Measurements from ENCODE around the gene WEE1. TPM values are rescaled to one million over a fixed set of nuclear protein-coding genes. Genes with fewer than 3 reads are reported as not detected.
A peak's percentile ranks its signal among the peaks of the same experiment; 100 is the strongest.

The WEE1 gene
- total RNA-seq, 4 donors from 2014 or later, result 17.7 to 43.0 (median 26.3) TPM

DNA sequence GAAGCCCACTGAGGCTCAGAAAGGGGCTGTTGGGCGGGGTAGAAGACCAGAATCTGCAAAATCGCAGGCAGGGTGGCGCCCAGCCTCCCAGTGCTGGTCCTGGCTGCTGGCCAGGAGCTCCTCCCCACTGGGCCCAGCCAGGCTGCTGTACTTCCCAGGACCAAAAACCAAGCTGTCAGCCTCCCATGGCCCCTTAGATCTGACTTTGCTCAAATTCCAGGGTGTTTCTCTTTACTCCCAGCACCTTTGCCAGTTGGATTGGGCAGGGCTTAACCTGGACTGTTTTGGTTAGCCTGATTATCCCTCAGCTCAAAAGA is 44.2 kb upstream of the WEE1 start:
- DNase-seq (ENCODE audit: low spot score) (no peak), ATAC-seq (ENCODE audit: low FRiP score) (peak; percentile 41)
- TF ChIP-seq, protein P1, sequence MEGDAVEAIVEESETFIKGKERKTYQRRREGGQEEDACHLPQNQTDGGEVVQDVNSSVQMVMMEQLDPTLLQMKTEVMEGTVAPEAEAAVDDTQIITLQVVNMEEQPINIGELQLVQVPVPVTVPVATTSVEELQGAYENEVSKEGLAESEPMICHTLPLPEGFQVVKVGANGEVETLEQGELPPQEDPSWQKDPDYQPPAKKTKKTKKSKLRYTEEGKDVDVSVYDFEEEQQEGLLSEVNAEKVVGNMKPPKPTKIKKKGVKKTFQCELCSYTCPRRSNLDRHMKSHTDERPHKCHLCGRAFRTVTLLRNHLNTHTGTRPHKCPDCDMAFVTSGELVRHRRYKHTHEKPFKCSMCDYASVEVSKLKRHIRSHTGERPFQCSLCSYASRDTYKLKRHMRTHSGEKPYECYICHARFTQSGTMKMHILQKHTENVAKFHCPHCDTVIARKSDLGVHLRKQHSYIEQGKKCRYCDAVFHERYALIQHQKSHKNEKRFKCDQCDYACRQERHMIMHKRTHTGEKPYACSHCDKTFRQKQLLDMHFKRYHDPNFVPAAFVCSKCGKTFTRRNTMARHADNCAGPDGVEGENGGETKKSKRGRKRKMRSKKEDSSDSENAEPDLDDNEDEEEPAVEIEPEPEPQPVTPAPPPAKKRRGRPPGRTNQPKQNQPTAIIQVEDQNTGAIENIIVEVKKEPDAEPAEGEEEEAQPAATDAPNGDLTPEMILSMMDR (IDR thresholded peaks at IDR 0.05), result no peak

DNA sequence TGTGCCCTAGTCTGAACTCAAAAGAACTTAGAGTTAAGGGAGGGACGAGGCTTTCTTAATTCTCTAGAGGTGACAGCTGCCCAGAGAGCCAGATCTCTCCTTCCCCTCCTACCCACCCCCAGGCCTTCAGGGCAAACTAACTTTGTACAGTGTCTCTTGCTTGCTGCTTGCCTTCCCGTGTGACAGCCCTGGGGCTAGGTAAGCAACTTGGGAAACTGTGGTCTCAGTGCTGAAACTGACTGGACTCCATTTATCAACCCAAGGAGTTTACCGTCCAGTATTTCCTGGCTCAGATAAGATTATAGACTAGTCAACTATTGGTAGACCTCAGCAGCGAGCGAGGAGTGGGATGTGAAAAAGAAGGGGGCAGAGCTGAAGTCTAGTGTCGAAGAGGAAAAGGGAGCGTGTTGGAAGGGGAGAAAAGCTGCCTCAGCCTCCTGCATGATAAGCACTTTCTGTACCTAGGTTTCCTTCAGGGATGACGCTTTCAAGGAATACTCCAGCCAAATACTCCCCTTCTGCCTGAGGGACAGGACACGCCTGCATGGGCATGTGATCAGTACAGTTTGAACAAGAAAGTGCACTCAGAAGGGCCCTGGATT is 43.3 kb upstream of the WEE1 start:
- DNase-seq (ENCODE audit: low spot score) (no peak), ATAC-seq (ENCODE audit: low FRiP score) (no peak)
- TF ChIP-seq, protein P1 (IDR thresholded peaks at IDR 0.05), result no peak

DNA sequence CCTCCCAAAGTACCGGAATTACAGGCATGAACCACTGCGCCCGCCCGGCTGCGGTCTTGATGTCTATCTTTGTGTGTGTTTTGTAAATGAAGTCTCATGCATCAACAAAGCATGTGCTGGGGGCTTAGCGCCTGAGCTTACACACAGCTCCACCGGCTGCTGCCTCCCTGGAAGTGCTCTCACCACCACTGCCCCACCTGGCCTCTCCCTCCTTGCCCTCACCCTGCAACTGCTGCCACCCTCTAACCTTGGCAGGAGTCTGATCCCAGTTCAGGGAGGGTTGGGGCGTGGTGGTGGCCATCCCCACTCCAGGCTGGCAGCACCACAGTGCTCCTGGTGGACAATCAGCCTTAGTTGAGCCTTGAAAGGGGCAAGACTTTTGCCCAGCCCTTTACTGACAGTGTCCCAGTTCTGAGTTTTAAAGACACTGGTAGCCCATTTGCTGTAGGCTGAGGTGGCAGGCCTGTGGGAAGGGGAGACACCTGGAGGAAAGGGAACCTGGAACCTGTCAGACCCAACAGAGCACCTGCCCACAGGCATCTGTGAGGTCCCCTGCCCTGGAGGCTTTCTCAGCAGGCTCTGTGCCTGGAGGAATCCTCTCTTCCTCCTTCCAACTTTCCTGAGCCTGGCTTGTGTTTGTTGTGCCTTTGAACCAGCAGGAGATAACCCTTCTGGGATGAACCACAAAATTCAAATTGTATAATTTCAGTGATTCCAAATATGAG is 42.4 kb upstream of the WEE1 start:
- TF ChIP-seq, protein P1 (IDR thresholded peaks at IDR 0.05), result no peak
- no peak for DNase-seq (ENCODE audit: low spot score)
- ATAC-seq (ENCODE audit: low FRiP score), result no peak

DNA sequence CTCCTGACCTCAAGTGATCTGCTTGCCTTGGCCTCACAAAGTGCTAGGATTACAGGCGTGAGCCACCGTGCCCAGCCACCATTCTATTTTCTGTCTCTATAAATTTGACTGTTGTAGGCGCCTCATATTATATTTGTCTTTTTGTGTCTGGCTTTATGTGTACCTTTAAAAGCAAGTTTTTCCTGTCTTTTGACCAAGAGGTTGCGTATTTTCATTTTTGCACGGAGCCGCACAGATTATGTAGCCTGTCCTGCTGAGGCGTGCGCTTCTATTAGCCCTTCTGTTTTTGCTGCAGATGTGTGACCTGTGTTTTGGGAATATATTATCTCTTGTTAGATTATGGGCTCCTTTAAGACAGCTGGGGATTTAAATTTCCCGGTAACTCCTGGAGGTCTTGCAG is 40.4 kb upstream of the WEE1 start:
- DNase-seq (ENCODE audit: low spot score), result no peak
- TF ChIP-seq, protein P1 (IDR thresholded peaks at IDR 0.05), result no peak
- no peak for ATAC-seq (ENCODE audit: low FRiP score)

DNA sequence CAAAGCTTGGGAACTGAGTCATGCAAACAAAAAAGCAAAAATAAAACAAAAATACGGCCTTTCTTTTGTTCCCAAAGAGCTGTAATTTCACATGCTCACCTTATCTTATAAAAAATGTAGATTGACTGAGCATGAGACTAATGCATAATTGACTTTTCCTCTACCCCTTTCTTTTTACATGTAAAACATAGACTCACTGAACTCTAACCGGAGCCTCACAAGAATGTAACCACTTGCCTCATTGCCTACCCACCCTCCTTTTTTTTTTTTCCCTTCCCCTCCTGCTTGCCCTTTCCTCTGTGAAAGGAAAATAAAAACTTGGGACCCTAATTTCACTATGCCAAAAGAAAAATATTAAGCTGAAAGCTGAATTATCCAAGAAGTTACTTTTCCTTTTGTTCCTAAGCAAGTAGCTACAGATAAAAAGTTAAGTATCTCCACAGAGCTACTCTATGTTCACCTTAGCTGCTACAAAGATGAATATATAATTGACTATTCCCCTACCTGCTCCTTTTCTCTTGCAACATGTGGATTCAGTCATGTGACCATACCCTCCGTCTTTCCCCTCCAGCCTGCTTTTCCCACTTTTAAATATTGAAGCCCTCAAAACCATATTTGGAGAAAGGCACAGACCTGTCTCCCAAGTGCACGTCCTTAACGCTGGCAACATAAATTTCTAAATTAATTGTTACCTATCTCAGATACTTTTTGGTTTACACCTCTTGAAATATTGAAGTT is 39.6 kb upstream of the WEE1 start:
- ATAC-seq (ENCODE audit: low FRiP score), result no peak
- TF ChIP-seq, protein P1 (IDR thresholded peaks at IDR 0.05), result no peak
- DNase-seq (ENCODE audit: low spot score), result no peak

DNA sequence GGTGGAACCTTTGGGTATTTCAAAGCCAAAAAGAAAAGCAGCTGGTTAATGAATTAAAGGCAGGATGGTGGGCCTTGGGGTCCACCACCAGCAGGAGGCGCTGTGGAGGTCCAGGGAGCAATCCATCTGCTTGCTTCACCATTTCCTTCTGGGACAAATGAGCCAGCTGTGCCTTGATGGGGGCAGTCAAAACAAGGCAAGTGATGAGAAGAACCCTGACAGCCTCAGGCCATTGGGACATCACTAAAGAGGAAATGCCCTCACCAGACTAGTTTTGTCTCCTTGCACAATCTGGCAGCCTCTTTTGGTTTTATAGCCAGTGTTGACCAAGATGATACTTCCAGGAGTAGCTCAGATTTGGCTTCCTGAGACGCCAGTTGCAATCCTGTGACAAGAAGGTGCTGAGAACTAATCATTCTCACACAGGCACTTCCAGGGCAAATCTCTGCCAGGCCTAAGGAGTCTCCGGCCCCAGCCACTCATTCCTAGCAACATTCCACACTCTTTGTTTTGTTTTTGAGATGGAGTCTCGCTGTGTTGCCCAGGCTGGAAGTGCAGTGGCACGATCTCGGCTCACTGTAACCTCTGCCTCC is 38.2 kb upstream of the WEE1 start:
- peak; percentile 34 for ATAC-seq (ENCODE audit: low FRiP score)
- DNase-seq (ENCODE audit: low spot score), result peak; percentile 60
- TF ChIP-seq, protein P1 (IDR thresholded peaks at IDR 0.05), result peak in 1 of 3 donors; percentile 38

All from omental fat pad (tissue), 4 donors.